Stimulated activated CD8-positive, alpha-beta memory T cell treated with anti-CD3 and anti-CD28 coated beads, Interleukin-12 subunit alpha, Interleukin-12 subunit beta, amount 100 ng/mL, for 24 hours (primary cell): ENCODE results near the gene BRD8.

Source experiments
- DNase-seq: peaks from one replicate; pipeline ENCODE4 v3.0.0-alpha.2; 2020; ENCODE audit errors: extremely low read depth

Gene BRD8

DNA sequence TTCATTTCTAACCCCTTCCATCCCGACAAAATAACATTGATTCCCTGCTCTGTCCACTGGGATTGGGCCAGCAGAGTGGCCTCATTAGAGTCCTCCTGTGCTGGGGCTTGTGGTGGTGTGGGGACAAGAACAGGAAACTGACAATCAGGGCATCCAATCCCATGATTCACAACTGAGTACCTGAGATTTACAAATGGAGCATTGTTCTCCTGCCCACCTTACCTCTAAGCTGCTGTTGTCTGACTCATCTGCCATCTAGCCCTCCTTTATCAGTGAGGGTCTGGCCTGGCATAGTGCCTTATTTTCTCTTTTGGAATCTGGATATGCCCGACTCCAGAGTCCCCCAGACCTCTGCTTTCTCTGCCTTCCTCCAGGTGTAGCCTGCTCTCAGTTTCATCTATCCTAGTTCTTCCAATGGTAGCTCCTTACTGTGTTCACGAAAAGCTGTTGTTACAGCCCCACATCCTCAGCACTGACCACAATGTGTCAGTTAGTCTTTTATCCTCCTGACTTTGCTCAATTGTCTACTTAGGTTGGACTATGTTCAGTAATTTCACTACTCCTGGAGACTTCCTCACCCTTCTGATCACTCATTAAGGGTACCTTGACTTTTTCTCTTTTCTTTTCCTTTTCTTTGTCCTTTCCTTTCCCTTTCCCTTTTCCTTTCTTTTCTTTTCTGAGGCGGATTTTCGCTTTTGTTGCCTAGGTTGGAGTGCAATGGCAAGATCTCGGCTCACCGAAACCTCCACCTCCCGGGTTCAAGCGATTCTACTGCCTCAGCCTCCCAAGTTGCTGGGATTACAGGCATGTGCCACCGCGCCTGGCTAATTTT, 81.2 kb downstream of the BRD8 start:
- no peak for DNase-seq

DNA sequence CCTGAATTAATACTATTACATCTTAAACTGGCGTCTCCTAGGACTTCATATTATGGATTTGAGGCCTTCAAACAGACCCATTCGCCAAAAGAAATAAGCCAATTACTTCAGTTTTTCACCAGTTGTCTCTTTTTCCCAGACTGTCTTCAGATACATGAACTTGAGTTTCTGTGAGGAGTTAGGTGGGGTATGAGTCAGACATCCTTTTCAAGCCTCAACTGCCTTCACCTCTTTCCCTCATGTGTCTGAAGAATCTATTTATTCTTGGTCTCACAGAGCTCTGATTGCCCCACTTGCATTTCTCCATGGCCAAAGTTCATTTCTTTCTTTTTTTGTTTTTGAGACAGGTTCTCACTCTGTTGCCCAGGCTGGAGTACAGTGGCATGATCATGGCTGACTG, 82.1 kb downstream of the BRD8 start:
- no peak for DNase-seq

DNA sequence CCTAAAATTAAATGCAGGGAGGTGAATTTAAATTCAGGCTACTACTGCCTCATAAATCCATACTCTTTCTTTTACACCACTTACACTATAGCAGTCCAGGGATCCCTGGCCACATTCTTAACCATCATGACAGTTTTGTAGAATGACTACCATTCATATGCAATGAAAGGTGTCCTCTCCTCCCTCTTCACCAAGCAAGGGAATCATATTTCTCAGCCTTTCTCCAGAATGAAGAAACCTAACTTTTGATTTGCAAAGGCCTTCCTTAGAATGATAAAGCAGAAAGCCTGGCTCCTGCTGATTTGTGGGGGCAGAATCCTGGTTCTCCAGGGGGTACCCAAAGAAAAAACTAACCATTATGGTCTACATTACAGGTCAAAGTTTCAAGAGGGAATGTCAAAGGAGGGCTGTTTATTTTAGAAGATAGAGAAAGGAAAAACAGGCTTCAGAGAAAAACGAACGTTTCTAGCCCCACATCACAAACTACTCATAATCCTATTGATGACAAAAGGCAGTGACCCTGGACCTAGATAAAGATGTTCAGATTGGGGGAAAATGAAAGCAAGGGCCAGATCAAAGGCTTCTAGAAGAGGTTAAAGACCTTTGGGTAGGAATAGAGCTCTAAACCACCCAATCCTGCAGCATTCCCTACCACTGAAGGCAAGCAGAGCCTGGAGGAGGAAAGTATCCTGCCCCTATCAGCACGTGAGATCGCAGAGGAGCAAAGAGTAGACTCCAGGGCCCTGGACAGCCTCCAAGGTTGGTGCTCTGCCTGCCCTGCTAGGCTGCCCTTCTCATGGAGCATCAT, 83.1 kb downstream of the BRD8 start:
- DNase-seq, result no peak

DNA sequence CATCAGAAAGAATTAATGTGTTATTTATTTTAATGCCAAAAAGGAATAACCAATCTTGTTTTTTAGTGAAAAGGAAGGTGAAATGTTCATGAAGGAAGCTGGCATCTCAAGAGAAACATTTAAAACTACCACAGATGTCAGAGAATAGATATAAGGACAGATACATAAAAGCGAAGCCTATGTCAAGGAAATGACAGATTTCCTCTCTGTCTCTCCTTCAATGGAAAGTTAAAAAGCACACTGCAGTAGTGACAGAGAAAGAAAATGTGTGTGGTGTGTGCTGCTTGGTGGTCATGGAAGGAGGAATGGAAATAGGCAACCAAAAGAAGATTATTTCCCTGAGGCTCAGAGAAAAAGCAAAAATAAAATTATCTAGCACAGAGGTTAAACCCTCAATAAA, 85.4 kb downstream of the BRD8 start:
- DNase-seq, result no peak

DNA sequence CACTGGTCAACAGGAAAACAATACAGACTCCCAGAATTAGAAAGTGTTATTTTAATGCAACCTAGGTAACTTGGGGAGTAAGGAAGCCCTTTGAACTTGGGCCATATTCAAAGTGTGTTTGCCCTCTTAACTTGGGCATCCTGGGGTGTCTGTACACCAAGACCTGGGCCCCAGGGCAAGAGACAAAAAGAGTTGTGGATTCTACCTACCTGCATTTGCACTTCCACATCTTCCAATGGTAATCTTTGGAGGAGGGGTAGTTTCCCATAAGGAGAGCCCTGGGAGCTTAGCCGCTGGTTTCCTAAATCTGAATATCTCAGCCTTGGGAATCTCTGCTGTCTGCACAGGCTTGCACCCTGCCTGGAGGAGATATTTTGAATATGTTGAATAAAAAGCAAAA, 86.1 kb downstream of the BRD8 start:
- no peak for DNase-seq

DNA sequence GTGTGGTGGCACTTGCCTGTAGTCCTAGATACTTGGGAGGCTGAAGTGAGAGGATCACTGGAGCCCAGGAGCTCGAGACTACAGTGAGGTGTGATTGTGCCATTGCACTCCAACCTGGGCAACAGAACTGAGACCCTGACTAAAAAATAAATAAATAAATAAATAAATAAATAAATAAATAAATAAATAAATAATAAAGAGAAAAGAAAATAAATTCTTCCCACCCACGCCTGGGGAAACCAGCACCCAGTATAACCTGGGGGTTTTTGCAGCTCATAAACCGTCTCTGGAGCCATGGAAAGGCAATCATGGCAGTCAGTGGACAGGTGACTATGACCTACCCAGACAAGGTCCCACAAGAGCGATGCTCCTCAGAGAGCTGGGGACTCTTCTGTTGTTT, 86.7 kb downstream of the BRD8 start:
- DNase-seq, result no peak
